HG03039 (cell line): ENCODE measurements around the gene KRTAP16-1.
"Not testable (repeated sequence)": the region's sequence is repeated elsewhere in the genome, so short reads cannot be mapped to it uniquely, and the experiment has no call there.

Source experiments
- ATAC-seq: cut with Tn5 transposase; IDR thresholded peaks from one replicate; pipeline ENCODE4 v1.9.1; 2021; ENCODE audit warnings: mild to moderate bottlenecking, moderate library complexity; ENCODE audit not compliant: unreplicated experiment

The KRTAP16-1 gene

GRCh38 chr17:41302981-41303380 is 6.1 kb downstream of the KRTAP16-1 start:
- no peak for ATAC-seq

- no peak for ATAC-seq
Observed at GRCh38 chr17:41301916-41302901, 6.9 kb downstream of the KRTAP16-1 start, which contains the start of gene KRTAP29-1. Gene KRTAP29-1 (minus strand): TSS chr17:41302851. CDS start chr17:41302851, 0 bp downstream.

DNA sequence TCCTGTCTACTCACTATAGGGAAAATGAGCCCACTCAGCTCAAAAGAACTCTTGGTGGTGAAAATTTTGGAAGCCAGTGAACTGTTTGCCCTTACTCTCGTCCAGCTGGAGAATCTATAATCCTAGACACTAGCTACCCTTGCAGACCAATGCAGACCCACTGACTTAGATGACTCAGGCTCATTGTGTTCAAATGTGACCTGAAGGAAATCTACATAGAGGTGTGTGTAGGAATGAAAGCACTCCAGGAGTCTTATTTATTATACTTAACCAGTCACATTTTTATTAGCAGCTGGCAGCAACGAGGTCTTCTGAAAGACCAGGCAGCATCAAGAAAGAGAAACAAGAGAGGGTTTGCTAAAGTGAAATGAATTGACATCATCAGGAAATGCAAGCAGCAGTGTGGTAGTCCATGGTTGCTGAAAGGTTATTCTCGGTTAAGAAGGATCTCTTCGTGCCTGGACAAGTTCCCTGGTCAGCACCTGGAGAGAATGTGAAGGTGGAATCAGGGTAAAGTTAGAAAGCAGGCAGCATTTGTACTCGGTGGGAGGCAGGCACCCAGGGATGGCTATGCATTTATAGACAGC is 7.8 kb downstream of the KRTAP16-1 start:
- ATAC-seq: no peak

DNA sequence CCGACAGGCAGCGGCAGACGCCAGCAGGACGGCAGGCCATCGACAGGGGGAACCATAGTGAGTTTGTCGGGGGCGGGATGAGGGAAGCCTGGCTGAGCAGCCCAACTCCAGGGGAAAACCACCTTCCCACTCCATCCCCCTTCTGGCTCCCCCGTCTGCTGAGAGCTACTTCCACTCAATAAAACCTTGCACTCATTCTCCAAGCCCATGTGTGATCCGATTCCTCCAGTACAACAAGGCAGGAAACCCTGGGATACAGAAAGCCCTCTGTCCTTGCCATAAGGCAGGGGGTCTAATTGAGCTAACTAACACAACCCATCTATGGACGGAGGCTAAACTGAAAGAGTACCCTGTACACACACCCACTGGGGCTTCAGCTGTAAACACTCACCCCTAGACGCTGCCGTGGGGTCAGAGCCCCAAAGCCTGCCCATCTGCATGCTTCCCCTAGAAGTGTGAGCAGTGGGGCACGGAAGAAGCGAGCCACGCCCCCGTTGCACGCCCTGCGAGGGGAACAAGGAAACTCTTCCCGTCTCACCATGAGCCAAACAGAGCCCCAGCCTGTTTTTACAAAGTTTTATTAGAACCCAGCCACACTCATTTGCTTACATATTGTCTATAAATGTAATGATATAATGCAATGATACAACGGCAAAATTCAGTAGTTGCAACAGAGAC is 10.5 kb downstream of the KRTAP16-1 start:
- ATAC-seq: no peak

- no peak for ATAC-seq
Observed at GRCh38 chr17:41296846-41297245, 12.3 kb downstream of the KRTAP16-1 start.

DNA sequence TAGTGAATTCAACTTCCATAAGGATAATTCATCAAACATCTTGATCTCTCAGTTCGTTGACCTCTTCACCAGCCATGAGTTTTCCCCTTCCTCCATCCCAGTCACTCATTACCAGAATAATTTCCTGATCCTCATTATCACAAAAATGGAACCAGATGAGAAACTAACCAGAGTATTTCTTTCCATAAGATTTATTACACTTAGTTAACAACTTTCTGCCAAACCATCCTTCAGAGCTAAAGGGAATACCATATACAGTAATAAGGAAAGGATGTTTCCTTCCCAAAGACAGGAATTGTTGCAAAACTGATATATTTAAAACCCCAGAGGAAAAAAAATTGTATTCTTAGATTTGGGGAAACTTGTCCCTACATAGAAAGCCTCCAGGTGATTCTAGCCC is 15.1 kb downstream of the KRTAP16-1 start:
- ATAC-seq: no peak

DNA sequence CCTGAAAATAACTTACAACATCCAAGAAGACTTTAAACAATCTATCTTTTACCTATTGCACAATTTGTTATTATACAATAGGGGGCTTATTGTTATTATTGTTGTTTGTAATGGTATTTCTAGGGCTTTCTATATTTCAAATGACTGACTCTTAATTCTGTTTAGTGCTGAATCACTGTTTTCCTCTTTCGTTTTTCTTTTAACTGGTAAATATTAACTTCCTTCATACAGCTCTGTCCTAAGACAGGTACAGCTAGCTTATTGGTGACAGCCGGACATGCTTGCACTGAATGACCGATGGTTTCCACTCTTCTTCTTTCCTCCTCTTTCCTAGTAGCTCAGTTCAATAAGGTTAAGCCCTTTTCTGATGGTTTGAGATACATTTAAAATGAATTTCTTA is 22.1 kb downstream of the KRTAP16-1 start:
- ATAC-seq: no peak

DNA sequence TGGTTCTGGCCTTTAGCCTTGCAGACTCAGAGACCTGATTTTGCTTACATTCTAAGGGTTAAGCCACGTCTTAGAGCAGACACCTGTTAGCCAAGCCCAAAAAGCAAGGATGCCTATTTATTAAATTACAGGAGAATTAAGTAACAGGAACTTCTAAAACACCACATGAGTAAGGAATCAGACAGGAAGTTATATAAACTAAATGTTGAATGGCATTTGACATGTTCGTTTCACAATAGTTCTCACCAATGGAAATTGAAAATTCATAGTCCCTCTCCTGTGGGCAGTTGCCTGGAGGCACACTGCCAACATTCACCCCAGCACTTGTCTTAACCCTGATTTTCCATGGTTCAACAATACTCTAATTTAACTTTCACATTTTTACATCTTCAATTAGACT is 24.6 kb downstream of the KRTAP16-1 start:
- ATAC-seq: no peak

- no peak for ATAC-seq
Observed at GRCh38 chr17:41284043-41284442, 25.1 kb downstream of the KRTAP16-1 start.

- no peak for ATAC-seq
Observed at GRCh38 chr17:41278176-41278955, 30.7 kb downstream of the KRTAP16-1 start.

DNA sequence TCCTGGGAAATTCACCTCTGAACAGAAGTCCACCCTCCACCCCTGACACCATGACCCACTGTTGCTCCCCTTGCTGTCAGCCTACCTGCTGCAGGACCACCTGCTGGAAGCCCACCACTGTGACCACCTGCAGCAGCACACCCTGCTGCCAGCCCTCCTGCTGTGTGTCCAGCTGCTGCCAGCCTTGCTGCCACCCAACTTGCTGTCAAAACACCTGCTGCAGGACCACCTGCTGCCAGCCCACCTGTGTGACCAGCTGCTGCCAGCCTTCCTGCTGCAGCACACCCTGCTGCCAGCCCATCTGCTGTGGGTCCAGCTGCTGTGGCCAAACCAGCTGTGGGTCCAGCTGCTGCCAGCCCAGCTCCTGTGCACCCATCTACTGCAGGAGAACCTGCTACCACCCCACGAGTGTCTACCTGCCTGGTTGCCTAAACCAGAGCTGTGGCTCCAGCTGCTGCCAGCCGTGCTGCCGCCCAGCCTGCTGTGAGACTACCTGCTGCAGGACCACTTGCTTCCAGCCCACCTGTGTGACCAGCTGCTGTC is 33.4 kb downstream of the KRTAP16-1 start, which contains the start of gene KRTAP9-7:
KRTAP9-7 (plus strand) TSS at position 51 of the 543 bp plus-strand sequence; CDS start at position 51, 0 bp downstream.
- ATAC-seq: not testable (repeated sequence)

GRCh38 chr17:41271858-41272257 is 37.3 kb downstream of the KRTAP16-1 start:
- no peak for ATAC-seq

DNA sequence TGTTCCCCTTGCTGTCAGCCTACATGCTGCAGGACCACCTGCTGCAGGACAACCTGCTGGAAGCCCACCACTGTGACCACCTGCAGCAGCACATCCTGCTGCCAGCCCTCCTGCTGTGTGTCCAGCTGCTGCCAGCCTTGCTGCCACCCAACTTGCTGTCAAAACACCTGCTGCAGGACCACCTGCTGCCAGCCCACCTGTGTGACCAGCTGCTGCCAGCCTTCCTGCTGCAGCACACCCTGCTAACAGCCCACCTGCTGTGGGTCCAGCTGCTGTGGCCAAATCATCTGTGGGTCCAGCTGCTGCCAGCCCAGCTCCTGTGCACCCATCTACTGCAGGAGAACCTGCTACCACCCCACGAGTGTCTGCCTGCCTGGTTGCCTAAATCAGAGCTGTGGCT is 37.8 kb downstream of the KRTAP16-1 start:
- not testable (repeated sequence) for ATAC-seq

DNA sequence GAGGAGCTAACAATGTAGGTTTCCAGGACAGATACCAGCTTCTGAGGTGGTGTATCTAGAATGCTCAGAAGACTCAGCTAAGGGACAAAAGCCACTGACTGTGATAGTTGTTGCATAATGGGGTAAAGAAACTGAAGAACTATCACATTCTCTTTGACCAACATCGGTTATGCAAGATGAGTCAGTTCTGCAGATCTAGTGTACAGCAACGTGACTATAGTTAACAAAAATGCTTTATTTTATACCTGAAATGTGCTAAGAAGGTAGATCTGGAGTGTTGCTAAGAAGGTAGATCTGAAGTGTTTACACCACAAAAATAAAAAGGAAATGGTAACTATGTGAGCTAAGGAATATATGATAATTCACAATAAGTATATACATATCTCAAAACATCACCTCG is 41.4 kb downstream of the KRTAP16-1 start:
- no peak for ATAC-seq

DNA sequence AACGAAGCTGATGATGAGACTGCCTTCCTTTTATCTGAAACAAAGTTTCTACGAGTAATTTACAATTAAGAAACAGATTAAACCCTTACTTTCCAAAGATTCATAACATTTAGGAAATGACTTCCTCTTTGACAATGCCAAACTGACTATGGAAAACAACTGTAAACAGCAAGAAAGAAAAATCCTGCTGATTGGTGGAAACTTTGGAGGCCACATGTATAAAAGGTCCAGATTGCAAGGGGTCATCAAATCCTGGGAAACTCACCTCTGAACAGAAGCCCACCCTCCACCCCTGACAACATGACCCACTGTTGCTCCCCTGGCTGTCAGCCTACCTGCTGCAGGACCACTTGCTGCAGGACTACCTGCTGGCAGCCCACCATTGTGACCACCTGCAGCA is 44.0 kb downstream of the KRTAP16-1 start, which contains the start of gene KRTAP9-6:
KRTAP9-6 (plus strand) TSS at position 301 of the 400 bp plus-strand sequence; CDS start at position 301, 0 bp downstream.
- ATAC-seq: no peak

- ATAC-seq: no peak
Observed at GRCh38 chr17:41264599-41264998, 44.5 kb downstream of the KRTAP16-1 start.

GRCh38 chr17:41263212-41263611 is 45.9 kb downstream of the KRTAP16-1 start:
- no peak for ATAC-seq

DNA sequence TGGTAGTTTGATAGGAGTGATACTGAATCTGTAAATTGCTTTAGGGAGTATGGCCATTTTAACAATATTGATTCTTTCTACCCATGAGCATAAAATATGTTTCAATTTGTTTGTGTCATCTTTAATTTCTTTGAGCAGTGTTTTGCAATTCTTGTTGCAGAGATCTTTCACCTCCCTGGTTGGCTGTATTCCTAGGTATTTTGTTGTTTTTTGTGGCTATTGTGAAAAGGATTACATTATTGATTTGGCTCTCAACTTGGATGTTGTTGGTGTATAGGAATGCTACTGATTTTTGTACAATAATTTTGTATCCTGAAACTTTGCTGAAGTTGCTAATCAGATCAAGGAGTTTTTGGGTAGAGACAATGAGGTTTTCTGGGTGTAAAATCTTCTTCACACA is 50.7 kb downstream of the KRTAP16-1 start:
- no peak for ATAC-seq
